Smooth muscle cell (in vitro differentiated cells): ENCODE data around the gene BAZ1B. TPM values are rescaled to one million over a fixed set of nuclear protein-coding genes. Genes with fewer than 3 reads are reported as not detected.

ENCODE experiments used
- DNase-seq: peaks from one replicate; lab custom pipeline; 2025; ENCODE audit not compliant: unreplicated experiment; lab: John Stamatoyannopoulos, UW
- H2AFZ ChIP-seq: fragments of 200-600 bp; sonication (generic); 2 replicates; pipeline ENCODE4 v1.6.0; 2016; ENCODE audit warnings: antibody characterized with exemption, low read depth, mild to moderate bottlenecking
- H3F3A ChIP-seq: fragments of 200-600 bp; sonication (generic); 2 replicates; pipeline ENCODE4 v1.6.0; 2017; ENCODE audit warnings: antibody characterized with exemption, low read depth
- H3K27ac ChIP-seq: fragments of 200-600 bp; sonication (generic); 2 replicates; pipeline ENCODE4 v1.5.1; 2016; ENCODE audit warnings: low read depth, mild to moderate bottlenecking
- H3K27me3 ChIP-seq: fragments of 200-600 bp; sonication (generic); 2 replicates; pipeline ENCODE4 v1.6.1; 2016; ENCODE audit warnings: low read depth, mild to moderate bottlenecking
- H3K36me3 ChIP-seq: fragments of 200-600 bp; sonication (generic); 2 replicates; pipeline ENCODE4 v1.5.1; 2016; ENCODE audit warnings: low read depth
- H3K4me1 ChIP-seq: fragments of 200-600 bp; sonication (generic); 2 replicates; pipeline ENCODE4 v1.5.1; 2016; ENCODE audit warnings: low read depth
- H3K4me2 ChIP-seq: fragments of 200-600 bp; sonication (generic); 2 replicates; pipeline ENCODE4 v1.6.0; 2016; ENCODE audit warnings: mild to moderate bottlenecking
- H3K4me3 ChIP-seq: fragments of 200-600 bp; sonication (generic); 2 replicates; pipeline ENCODE4 v1.5.1; 2016; ENCODE audit warnings: mild to moderate bottlenecking
- H3K79me2 ChIP-seq: fragments of 200-600 bp; sonication (generic); 2 replicates; pipeline ENCODE4 v1.6.0; 2016; ENCODE audit warnings: low read depth, mild to moderate bottlenecking
- H3K9ac ChIP-seq: fragments of 200-600 bp; sonication (generic); 2 replicates; pipeline ENCODE4 v1.6.0; 2016; ENCODE audit warnings: low read depth
- H3K9me3 ChIP-seq: fragments of 200-600 bp; sonication (generic); replicated peaks from 2 replicates; pipeline ENCODE4 v1.5.1; 2016; ENCODE audit warnings: low read depth
- H4K20me1 ChIP-seq: fragments of 200-600 bp; sonication (generic); 2 replicates; pipeline ENCODE4 v1.6.0; 2016; ENCODE audit warnings: low read depth
- CTCF ChIP-seq: fragments of 200-600 bp; sonication (generic); IDR thresholded peaks from 2 replicates; pipeline ENCODE4 v1.5.1; 2017; ENCODE audit warnings: borderline replicate concordance, mild to moderate bottlenecking, antibody characterized with exemption; ENCODE audit not compliant: insufficient read depth, poor library complexity, severe bottlenecking
- WGBS: methylation state at CpG from one replicate; pipeline ENCODE4 v1.1.7; 2016; ENCODE audit warnings: low lambda C conversion rate; 5-methylcytosine and 5-hydroxymethylcytosine counted together
- polyA plus RNA-seq: library from polyadenylated mRNA; unstranded; fragments of >200 nt; fragmentation: Nextera tagmentation; extraction: Ambion mirVana; gene quantifications from 2 replicates; pipeline ENCODE4 v1.2.1, GENCODE V29; 2016
- total RNA-seq: library from RNA; depleted of rRNA; stranded (reverse); fragments of >200 nt; gene quantifications from 2 replicates; pipeline ENCODE4 v1.2.3, GENCODE V29; 2014

BAZ1B gene
- total and polyA plus RNA-seq, 2 experiments from 2014 or later, result 20.1 to 43.9 TPM

GRCh38 chr7:73466112-73466511, 56.0 kb downstream of the BAZ1B start:
- H3K9ac ChIP-seq, result no peak overlapping the region
- H3F3A ChIP-seq, result no peaks in the 10 kb centered on the region
- H3K4me3 ChIP-seq, result no peak overlapping the region
- no peaks in the 10 kb centered on the region for H3K27me3 ChIP-seq
- H4K20me1 ChIP-seq, result peaks cover 20% of the 10 kb centered on the region
- H3K9me3 ChIP-seq, result no peaks in the 10 kb centered on the region
- H3K27ac ChIP-seq, result no peak overlapping the region
- no peak for DNase-seq
- no peak for TF ChIP-seq CTCF
- H3K4me1 ChIP-seq, result no peaks in the 10 kb centered on the region
- no peak overlapping the region for H2AFZ ChIP-seq
- 100% methylated on average over 1 of the region's 1 CpG for WGBS
- H3K36me3 ChIP-seq, result peaks cover 65% of the 10 kb centered on the region
- no peak overlapping the region for H3K4me2 ChIP-seq
- H3K79me2 ChIP-seq, result peaks cover 9% of the 10 kb centered on the region

DNA sequence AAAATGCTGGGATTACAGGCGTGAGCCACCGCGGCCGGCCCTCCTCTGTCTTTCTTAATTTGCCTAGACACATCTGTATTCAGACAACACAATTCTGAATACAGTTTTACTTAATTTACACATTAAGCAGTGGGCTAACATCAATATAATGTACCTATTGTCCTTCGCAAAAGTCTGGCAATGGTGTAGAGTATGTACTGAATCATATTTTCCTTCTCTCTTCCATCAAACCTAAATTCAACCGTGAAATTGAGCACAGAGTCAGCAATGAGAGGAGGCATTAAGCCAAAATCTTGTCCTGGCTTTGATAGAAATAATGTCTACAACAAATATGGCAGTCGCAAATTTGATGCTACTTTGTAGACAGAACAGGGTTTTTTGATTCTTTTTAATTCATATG, 58.1 kb downstream of the BAZ1B start:
- no peak for TF ChIP-seq CTCF
- no peaks in the 10 kb centered on the region for H3F3A ChIP-seq
- H3K27ac ChIP-seq, result no peak overlapping the region
- 98% methylated on average over 7 of the region's 7 CpGs for WGBS
- peaks cover 3% of the 10 kb centered on the region for H3K79me2 ChIP-seq
- DNase-seq, result no peak
- no peaks in the 10 kb centered on the region for H3K9me3 ChIP-seq
- H3K4me3 ChIP-seq, result no peak overlapping the region
- H3K9ac ChIP-seq, result no peak overlapping the region
- H2AFZ ChIP-seq, result no peak overlapping the region
- no peak overlapping the region for H3K4me2 ChIP-seq
- peaks cover 67% of the 10 kb centered on the region for H3K36me3 ChIP-seq
- H3K27me3 ChIP-seq, result no peaks in the 10 kb centered on the region
- no peaks in the 10 kb centered on the region for H3K4me1 ChIP-seq
- peaks cover 8% of the 10 kb centered on the region for H4K20me1 ChIP-seq

DNA sequence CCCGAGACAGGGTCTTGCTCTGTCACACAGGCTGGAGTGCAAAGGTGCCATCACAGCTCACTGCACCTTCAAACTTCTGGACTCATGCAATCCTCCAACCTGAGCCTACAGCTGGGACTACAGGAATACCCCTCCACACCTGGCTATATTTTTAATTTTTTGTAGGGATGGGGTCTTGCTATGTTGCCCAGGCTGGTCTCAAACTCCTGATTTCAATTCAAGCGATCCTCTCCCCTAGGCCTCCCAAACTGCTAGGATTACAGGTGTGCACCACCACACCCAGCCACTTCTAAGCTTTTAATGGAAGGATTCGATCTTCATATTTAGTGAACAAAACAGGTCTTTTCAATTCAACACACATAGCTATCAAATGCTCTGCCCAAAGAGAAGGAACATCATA, 58.8 kb downstream of the BAZ1B start:
- H3K36me3 ChIP-seq, result peaks cover 61% of the 10 kb centered on the region
- 96% methylated on average over 3 of the region's 3 CpGs for WGBS
- no peak for TF ChIP-seq CTCF
- H2AFZ ChIP-seq, result no peak overlapping the region
- H3K9ac ChIP-seq, result no peak overlapping the region
- H3K4me1 ChIP-seq, result no peaks in the 10 kb centered on the region
- H3K27ac ChIP-seq, result no peak overlapping the region
- no peak overlapping the region for H3K4me2 ChIP-seq
- H3K9me3 ChIP-seq, result no peaks in the 10 kb centered on the region
- H4K20me1 ChIP-seq, result peaks cover 8% of the 10 kb centered on the region
- peaks cover 3% of the 10 kb centered on the region for H3K79me2 ChIP-seq
- H3K4me3 ChIP-seq, result no peak overlapping the region
- no peaks in the 10 kb centered on the region for H3K27me3 ChIP-seq
- DNase-seq, result no peak
- H3F3A ChIP-seq, result no peaks in the 10 kb centered on the region

DNA sequence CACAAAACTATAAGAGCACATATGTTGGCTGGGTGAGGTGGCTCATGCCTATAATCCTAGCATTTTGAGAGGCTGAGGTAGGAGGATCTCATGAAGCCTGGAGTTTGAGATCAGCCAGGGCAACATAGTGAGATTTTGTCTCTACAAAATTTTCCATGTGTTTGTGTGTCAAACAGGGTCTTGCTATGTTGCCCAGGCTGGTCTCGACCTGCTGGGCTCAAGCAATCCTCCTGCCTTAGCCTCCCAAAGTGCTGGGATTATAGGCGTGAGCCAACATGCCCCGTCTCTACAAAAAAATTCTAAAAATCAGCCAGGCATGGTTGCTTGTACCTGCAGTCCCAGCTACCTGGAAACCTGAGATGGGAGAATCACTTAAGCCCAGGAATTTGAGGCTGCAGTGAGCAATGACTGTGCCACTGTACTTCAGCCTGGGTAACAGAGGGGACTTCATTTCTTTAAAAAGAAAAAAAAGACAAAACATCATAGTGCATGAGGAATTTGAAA, 60.3 kb downstream of the BAZ1B start:
- Histone ChIP-seq H3K79me2 (no peaks in the 10 kb centered on the region), H3K4me3 (no peak overlapping the region), H3K4me1 (no peaks in the 10 kb centered on the region), H3K4me2 (no peak overlapping the region), H3K27ac (no peak overlapping the region), H3K36me3 (peaks cover 65% of the 10 kb centered on the region), H3K9me3 (no peaks in the 10 kb centered on the region), H3K27me3 (no peaks in the 10 kb centered on the region), H3F3A (no peaks in the 10 kb centered on the region), H3K9ac (no peak overlapping the region), H4K20me1 (peaks cover 8% of the 10 kb centered on the region), H2AFZ (no peak overlapping the region)
- WGBS, result 100% methylated on average over 3 of the region's 3 CpGs
- no peak for TF ChIP-seq CTCF
- DNase-seq, result no peak
